ENCODE measurements around the gene PYGM. TPM values are rescaled to one million over a fixed set of nuclear protein-coding genes. Genes with fewer than 3 reads are reported as not detected.

PYGM gene
- total and polyA plus RNA-seq, 3 donors from 2014 or later: 12.1 to 14.4 (median 14.2) TPM

DNA sequence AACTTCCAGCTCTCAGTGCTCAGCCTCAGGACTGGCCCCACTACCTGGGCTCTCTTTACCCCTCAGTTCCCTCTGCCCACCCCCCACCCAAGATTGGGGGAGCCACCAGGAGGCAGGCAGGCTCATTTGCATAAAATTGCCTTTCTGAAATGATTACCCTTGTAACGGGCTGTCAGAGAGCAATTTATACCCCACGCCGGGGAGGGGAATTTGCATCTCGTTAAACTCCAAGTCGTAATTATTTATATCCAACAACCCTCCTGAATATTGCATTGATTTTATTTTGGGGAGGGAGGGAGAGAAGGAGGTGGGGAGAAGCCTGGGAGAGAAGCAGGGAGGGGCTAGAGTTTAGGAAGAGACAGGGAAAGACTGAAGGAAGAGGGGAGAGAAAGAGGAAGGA lies 45.1 kb downstream of the PYGM start:
- H3K27me3 ChIP-seq: no peaks in the 10 kb centered on the region

DNA sequence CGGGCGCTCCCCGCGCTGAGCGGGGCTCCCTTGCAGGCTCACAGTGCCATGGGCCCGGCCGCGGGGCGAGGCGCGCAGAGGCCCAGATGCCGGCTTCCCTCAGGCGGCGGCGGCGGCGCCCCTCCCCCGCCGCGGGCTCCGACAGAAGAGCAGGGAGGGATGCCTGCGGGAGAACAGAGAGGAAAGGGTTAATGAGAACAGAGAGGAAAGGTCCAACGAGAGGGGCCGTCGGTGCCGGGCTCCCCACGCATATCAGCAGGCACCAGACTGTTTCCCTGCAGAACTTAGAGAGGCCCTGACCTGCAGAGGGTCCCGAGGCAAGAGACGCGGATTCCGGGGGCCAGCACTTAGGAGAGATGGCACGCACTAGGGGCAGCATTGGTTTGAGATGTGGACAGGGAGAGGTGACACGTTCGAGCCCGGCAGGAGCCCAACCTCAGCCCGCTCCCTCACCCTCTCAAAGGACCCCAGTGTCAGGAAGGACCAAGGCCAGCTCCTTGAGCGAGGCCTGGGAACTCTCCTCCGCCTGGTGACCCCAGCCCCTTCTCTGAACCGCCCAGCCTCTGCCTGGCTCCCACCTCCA lies 45.9 kb downstream of the PYGM start:
- no peak for DNase-seq

More for the DNA sequence above, 45.1 kb downstream of the PYGM start:
- no peak for DNase-seq
- H3K4me3 ChIP-seq: no peak overlapping the region
- no peak for TF ChIP-seq POLR2A (IDR thresholded peaks at IDR 0.05)
- TF ChIP-seq, protein P1, sequence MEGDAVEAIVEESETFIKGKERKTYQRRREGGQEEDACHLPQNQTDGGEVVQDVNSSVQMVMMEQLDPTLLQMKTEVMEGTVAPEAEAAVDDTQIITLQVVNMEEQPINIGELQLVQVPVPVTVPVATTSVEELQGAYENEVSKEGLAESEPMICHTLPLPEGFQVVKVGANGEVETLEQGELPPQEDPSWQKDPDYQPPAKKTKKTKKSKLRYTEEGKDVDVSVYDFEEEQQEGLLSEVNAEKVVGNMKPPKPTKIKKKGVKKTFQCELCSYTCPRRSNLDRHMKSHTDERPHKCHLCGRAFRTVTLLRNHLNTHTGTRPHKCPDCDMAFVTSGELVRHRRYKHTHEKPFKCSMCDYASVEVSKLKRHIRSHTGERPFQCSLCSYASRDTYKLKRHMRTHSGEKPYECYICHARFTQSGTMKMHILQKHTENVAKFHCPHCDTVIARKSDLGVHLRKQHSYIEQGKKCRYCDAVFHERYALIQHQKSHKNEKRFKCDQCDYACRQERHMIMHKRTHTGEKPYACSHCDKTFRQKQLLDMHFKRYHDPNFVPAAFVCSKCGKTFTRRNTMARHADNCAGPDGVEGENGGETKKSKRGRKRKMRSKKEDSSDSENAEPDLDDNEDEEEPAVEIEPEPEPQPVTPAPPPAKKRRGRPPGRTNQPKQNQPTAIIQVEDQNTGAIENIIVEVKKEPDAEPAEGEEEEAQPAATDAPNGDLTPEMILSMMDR (IDR thresholded peaks at IDR 0.05): no peak
- intact Hi-C loops (cut with DNase I; ENCODE audit: low total_unique reads): no loop called here
- H3K4me1 ChIP-seq: no peaks in the 10 kb centered on the region
- no peaks in the 10 kb centered on the region for H3K9me3 ChIP-seq
- no peaks in the 10 kb centered on the region for H3K36me3 ChIP-seq (ENCODE audit: low read depth, missing control alignments)
- no peak overlapping the region for H3K27ac ChIP-seq
- WGBS, 2 donors: 63 to 69% methylated on average over 5 of the region's 5 CpGs

DNA sequence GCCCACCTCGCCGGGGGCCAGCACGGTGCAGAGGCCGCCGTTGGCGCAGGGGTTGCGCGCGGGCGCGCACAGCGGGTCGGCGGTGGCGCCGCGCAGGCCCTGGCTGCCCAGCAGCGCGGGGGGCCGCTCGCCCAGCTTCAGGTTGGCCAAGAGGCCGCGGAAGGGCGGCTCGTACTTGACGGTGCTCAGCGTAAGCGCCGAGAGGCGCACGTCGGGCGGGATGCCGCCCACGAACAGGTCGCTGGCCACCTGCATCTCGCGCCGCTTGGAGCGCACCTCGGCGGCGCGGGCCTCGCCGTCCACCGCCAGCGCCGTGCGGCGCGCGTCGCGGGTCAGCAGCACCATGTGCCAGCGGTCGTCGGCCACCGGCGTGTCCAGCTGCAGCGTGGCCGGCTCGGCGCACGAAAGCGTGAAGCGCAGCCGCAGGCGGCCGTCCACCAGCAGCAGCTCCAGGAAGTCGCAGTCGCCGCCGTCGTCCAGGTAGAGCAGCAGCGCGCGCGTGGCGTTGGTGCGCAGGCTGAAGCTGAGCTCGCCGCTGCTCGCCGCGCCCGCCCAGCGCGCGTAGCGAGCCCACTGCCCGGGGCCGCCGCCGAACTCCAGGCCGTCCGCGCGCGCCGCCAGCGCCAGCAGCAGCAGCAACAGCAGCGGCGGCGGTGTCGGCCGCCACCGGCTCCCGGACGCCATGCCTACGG lies 46.6 kb downstream of the PYGM start:
- no peaks in the 10 kb centered on the region for H3K36me3 ChIP-seq (ENCODE audit: low read depth, missing control alignments)
- no peak for TF ChIP-seq POLR2A (IDR thresholded peaks at IDR 0.05)
- TF ChIP-seq, protein P1 (IDR thresholded peaks at IDR 0.05): no peak
- no peaks in the 10 kb centered on the region for H3K27me3 ChIP-seq
- intact Hi-C loops (cut with DNase I; ENCODE audit: low total_unique reads): no loop called here
- H3K9me3 ChIP-seq: no peaks in the 10 kb centered on the region
- WGBS, 2 donors: 0 to 2% methylated on average over 11 to 59 of the region's 111 CpGs
- peak overlapping the region; percentile 40 to 50 for H3K4me3 ChIP-seq
- H3K27ac ChIP-seq: no peak overlapping the region
- peak; percentile 60 for DNase-seq
- H3K4me1 ChIP-seq: no peaks in the 10 kb centered on the region

More for the DNA sequence above, 45.9 kb downstream of the PYGM start:
- Histone ChIP-seq H3K36me3 (ENCODE audit: low read depth, missing control alignments) (no peaks in the 10 kb centered on the region), H3K4me3 (peak overlapping the region in 1 of 2 donors; percentile 40), H3K27ac (no peak overlapping the region), H3K9me3 (no peaks in the 10 kb centered on the region), H3K27me3 (no peaks in the 10 kb centered on the region), H3K4me1 (no peaks in the 10 kb centered on the region)
- TF ChIP-seq POLR2A (IDR thresholded peaks at IDR 0.05): no peak
- TF ChIP-seq, protein P1 (IDR thresholded peaks at IDR 0.05): no peak
- 12% methylated on average over 25 to 37 of the region's 39 CpGs for WGBS, 2 donors
- intact Hi-C loops (cut with DNase I; ENCODE audit: low total_unique reads): no loop called here

DNA sequence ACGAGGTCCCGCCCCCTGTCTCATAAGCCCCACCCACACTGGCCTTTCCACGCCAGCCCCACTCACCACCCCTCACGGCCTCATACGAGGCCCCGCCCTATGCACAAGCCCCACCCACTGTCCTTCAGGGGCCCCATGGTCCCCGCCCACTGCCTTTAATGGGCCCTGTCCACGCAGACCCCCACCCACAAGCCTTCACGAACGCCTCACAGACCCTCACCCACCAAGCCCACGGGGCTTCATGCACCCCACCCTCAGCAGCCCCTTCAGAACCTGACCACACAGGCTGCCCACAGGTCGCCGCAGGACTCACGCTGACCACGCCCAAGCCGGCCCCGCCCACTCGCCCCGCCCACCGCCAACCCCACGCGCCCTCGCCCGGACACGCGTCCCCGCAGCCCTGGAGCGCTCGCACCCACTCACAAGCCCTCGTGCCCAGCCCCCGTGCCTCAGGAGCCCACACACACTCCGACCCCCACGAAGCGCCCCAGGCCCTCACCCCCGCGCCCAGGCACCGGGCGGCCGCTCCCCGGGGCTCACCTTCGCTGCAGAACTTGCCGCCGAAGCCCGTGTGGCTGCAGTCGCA lies 47.3 kb downstream of the PYGM start:
- Histone ChIP-seq H3K27ac (no peak overlapping the region), H3K27me3 (no peaks in the 10 kb centered on the region), H3K9me3 (no peaks in the 10 kb centered on the region), H3K4me1 (no peaks in the 10 kb centered on the region), H3K4me3 (peak overlapping the region; percentile 40 to 50), H3K36me3 (ENCODE audit: low read depth, missing control alignments) (no peaks in the 10 kb centered on the region)
- 11% methylated on average over 19 to 31 of the region's 45 CpGs for WGBS, 2 donors
- DNase-seq: peak; percentile 58
- intact Hi-C loops (cut with DNase I; ENCODE audit: low total_unique reads): no loop called here
- no peak for TF ChIP-seq POLR2A (IDR thresholded peaks at IDR 0.05)
- TF ChIP-seq, protein P1 (IDR thresholded peaks at IDR 0.05): no peak

Measured in testis (tissue), 3 donors.